WERI-Rb-1 (cell line): ENCODE data around the gene KITLG.
"Not testable (repeated sequence)": the region's sequence is repeated elsewhere in the genome, so short reads cannot be mapped to it uniquely, and the experiment has no call there.

Source experiments
- DNase-seq: peaks from one replicate; pipeline ENCODE4 v3.0.0-alpha.2; 2020
- H3K27ac ChIP-seq: fragments of 250-450 bp; sonication (Bioruptor Pico); 2 replicates; pipeline ENCODE4 v1.5.1; 2020; ENCODE audit warnings: mild to moderate bottlenecking, moderate library complexity
- H3K27me3 ChIP-seq: fragments of 250-450 bp; sonication (Bioruptor Pico); 2 replicates; pipeline ENCODE4 v1.5.1; 2021; ENCODE audit warnings: mild to moderate bottlenecking, low read depth, moderate library complexity; ENCODE audit not compliant: insufficient read depth, severe bottlenecking
- H3K36me3 ChIP-seq: fragments of 250-450 bp; sonication (Bioruptor Pico); 2 replicates; pipeline ENCODE4 v1.5.1; 2020; ENCODE audit warnings: mild to moderate bottlenecking, moderate library complexity
- H3K4me3 ChIP-seq: 2 replicates; pipeline ENCODE4 v1.5.1; 2011; ENCODE audit warnings: low read depth, mild to moderate bottlenecking, control low read depth, low read length
- H3K9me3 ChIP-seq: fragments of 250-450 bp; sonication (Bioruptor Pico); 2 replicates; pipeline ENCODE4 v1.5.1; 2021; ENCODE audit warnings: mild to moderate bottlenecking, moderate library complexity; ENCODE audit not compliant: severe bottlenecking
- TF ChIP-seq, protein P1 (sequence below): IDR thresholded peaks from 2 replicates; pipeline ENCODE4 v1.5.1; 2011; ENCODE audit warnings: low read depth, mild to moderate bottlenecking, control low read depth, inconsistent platforms, low read length

The KITLG gene

GRCh38 chr12:88518863-88519403 lies 61.3 kb downstream of the KITLG start:
- DNase-seq, result no peak
- no peak overlapping the region for H3K27ac ChIP-seq
- H3K36me3 ChIP-seq, result no peaks in the 10 kb centered on the region
- H3K9me3 ChIP-seq, result no peaks in the 10 kb centered on the region
- TF ChIP-seq, protein P1, sequence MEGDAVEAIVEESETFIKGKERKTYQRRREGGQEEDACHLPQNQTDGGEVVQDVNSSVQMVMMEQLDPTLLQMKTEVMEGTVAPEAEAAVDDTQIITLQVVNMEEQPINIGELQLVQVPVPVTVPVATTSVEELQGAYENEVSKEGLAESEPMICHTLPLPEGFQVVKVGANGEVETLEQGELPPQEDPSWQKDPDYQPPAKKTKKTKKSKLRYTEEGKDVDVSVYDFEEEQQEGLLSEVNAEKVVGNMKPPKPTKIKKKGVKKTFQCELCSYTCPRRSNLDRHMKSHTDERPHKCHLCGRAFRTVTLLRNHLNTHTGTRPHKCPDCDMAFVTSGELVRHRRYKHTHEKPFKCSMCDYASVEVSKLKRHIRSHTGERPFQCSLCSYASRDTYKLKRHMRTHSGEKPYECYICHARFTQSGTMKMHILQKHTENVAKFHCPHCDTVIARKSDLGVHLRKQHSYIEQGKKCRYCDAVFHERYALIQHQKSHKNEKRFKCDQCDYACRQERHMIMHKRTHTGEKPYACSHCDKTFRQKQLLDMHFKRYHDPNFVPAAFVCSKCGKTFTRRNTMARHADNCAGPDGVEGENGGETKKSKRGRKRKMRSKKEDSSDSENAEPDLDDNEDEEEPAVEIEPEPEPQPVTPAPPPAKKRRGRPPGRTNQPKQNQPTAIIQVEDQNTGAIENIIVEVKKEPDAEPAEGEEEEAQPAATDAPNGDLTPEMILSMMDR, result no peak
- no peak overlapping the region for H3K4me3 ChIP-seq
- H3K27me3 ChIP-seq, result no peaks in the 10 kb centered on the region

GRCh38 chr12:88516811-88517210 lies 63.5 kb downstream of the KITLG start:
- Histone ChIP-seq H3K27me3 (no peaks in the 10 kb centered on the region), H3K36me3 (no peaks in the 10 kb centered on the region), H3K4me3 (no peak overlapping the region), H3K27ac (no peak overlapping the region), H3K9me3 (no peaks in the 10 kb centered on the region)
- TF ChIP-seq, protein P1, result no peak
- no peak for DNase-seq

GRCh38 chr12:88510843-88511242 lies 69.4 kb downstream of the KITLG start:
- H3K4me3 ChIP-seq, result no peak overlapping the region
- H3K36me3 ChIP-seq, result no peaks in the 10 kb centered on the region
- no peak overlapping the region for H3K27ac ChIP-seq
- no peaks in the 10 kb centered on the region for H3K9me3 ChIP-seq
- TF ChIP-seq, protein P1, result no peak
- H3K27me3 ChIP-seq, result no peaks in the 10 kb centered on the region
- no peak for DNase-seq

GRCh38 chr12:88509851-88510250 lies 70.4 kb downstream of the KITLG start:
- DNase-seq, result no peak
- no peaks in the 10 kb centered on the region for H3K9me3 ChIP-seq
- H3K4me3 ChIP-seq, result no peak overlapping the region
- H3K36me3 ChIP-seq, result no peaks in the 10 kb centered on the region
- no peak overlapping the region for H3K27ac ChIP-seq
- H3K27me3 ChIP-seq, result peaks cover 2% of the 10 kb centered on the region
- TF ChIP-seq, protein P1, result no peak

DNA sequence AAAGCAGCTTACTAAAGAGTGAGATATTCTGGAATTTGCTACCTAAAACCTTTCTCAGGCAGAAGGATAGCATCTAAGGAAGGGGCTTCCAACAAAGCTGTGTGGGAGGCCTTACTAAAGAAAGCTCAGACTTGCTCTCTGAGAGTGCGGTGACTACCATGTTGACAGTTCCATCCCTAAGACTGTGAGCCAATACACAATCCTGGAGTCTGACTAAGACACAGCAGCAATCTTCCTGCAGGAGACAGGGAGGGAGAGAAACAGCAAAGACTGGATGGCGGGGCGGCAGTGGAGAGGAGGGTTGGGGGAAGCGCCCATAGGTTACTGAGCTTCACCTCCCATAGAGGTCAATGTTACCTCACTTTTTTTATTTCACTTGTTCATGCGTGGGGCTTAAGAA lies 70.9 kb downstream of the KITLG start:
- H3K9me3 ChIP-seq, result no peaks in the 10 kb centered on the region
- H3K27ac ChIP-seq, result no peak overlapping the region
- no peak overlapping the region for H3K4me3 ChIP-seq
- H3K36me3 ChIP-seq, result no peaks in the 10 kb centered on the region
- no peak for DNase-seq
- peaks cover 2% of the 10 kb centered on the region for H3K27me3 ChIP-seq
- TF ChIP-seq, protein P1, result no peak

DNA sequence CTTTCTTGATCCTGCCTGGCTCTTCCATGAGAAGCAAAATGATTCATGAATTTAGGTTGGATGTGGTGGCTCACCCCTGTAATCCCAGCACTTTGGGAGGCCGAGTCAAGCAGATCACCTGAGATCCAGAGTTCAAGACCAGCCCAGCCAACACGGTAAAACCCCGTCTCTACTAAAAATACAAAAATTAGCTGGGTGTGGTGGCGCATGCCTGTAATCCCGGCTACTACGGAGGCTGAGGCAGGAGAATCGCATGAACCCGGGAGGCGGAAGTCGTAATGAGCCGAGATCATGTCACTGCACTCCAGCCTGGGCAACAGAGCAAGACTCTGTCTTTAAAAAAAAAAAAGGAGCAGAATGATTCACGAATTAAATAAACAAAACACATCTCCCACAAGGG lies 72.4 kb downstream of the KITLG start:
- H3K27me3 ChIP-seq, H3K36me3 ChIP-seq, DNase-seq, H3K27ac ChIP-seq, H3K4me3 ChIP-seq, H3K9me3 ChIP-seq: not testable (repeated sequence)
